ENCODE data around the gene CCSER2. TPM values are rescaled to one million over a fixed set of nuclear protein-coding genes. Genes with fewer than 3 reads are reported as not detected.

Gene CCSER2
- total and polyA plus RNA-seq, 4 donors: 54.1 to 108 (median 66.8) TPM

GRCh38 chr10:84452003-84452402 is 123.6 kb downstream of the CCSER2 start:
- no peak overlapping the region for H3K27ac ChIP-seq (ENCODE audit: low read depth, low read length)
- no peaks in the 10 kb centered on the region for H3K9me3 ChIP-seq (ENCODE audit: control insufficient read depth, insufficient read depth, low read length)
- peak in 2 of 6 donors; percentile 34 to 35 for DNase-seq (ENCODE audit: low read depth in 4 of 6, low spot score in 6 of 6)
- 0% methylated on average over 1 of the region's 1 CpG for WGBS (ENCODE audit: insufficient coverage)
- no peaks in the 10 kb centered on the region for H3K36me3 ChIP-seq (ENCODE audit: control insufficient read depth, insufficient read depth, low read length)
- H3K27me3 ChIP-seq (ENCODE audit: control insufficient read depth, insufficient read depth, low read length): no peaks in the 10 kb centered on the region
- H3K4me3 ChIP-seq (ENCODE audit: low read depth, low read length): no peak overlapping the region
- no peaks in the 10 kb centered on the region for H3K4me1 ChIP-seq (ENCODE audit: control insufficient read depth, insufficient read depth, low read length)

GRCh38 chr10:84453303-84453702 is 124.9 kb downstream of the CCSER2 start:
- Histone ChIP-seq H3K4me3 (ENCODE audit: low read depth, low read length) (no peak overlapping the region), H3K4me1 (ENCODE audit: control insufficient read depth, insufficient read depth, low read length) (no peaks in the 10 kb centered on the region), H3K27me3 (ENCODE audit: control insufficient read depth, insufficient read depth, low read length) (no peaks in the 10 kb centered on the region), H3K36me3 (ENCODE audit: control insufficient read depth, insufficient read depth, low read length) (no peaks in the 10 kb centered on the region), H3K27ac (ENCODE audit: low read depth, low read length) (no peak overlapping the region), H3K9me3 (ENCODE audit: control insufficient read depth, insufficient read depth, low read length) (no peaks in the 10 kb centered on the region)
- 96% methylated on average over 4 of the region's 6 CpGs for WGBS (ENCODE audit: insufficient coverage)
- DNase-seq (ENCODE audit: low read depth in 4 of 6, low spot score in 6 of 6): no peak

GRCh38 chr10:84456126-84456525 is 127.7 kb downstream of the CCSER2 start:
- Histone ChIP-seq H3K27me3 (ENCODE audit: control insufficient read depth, insufficient read depth, low read length) (no peaks in the 10 kb centered on the region), H3K27ac (ENCODE audit: low read depth, low read length) (no peak overlapping the region), H3K4me3 (ENCODE audit: low read depth, low read length) (no peak overlapping the region), H3K4me1 (ENCODE audit: control insufficient read depth, insufficient read depth, low read length) (no peaks in the 10 kb centered on the region), H3K9me3 (ENCODE audit: control insufficient read depth, insufficient read depth, low read length) (peaks cover 2% of the 10 kb centered on the region), H3K36me3 (ENCODE audit: control insufficient read depth, insufficient read depth, low read length) (no peaks in the 10 kb centered on the region)
- WGBS (ENCODE audit: insufficient coverage): no CpG with 5 or more reads among the region's 2 CpGs
- peak in 1 of 6 donors; percentile 72 for DNase-seq (ENCODE audit: low read depth in 4 of 6, low spot score in 6 of 6)

GRCh38 chr10:84460520-84460919 is 132.1 kb downstream of the CCSER2 start:
- Histone ChIP-seq H3K4me1 (ENCODE audit: control insufficient read depth, insufficient read depth, low read length) (no peaks in the 10 kb centered on the region), H3K4me3 (ENCODE audit: low read depth, low read length) (no peak overlapping the region), H3K27me3 (ENCODE audit: control insufficient read depth, insufficient read depth, low read length) (no peaks in the 10 kb centered on the region), H3K27ac (ENCODE audit: low read depth, low read length) (no peak overlapping the region), H3K9me3 (ENCODE audit: control insufficient read depth, insufficient read depth, low read length) (peaks cover 2% of the 10 kb centered on the region), H3K36me3 (ENCODE audit: control insufficient read depth, insufficient read depth, low read length) (no peaks in the 10 kb centered on the region)
- no peak for DNase-seq (ENCODE audit: low read depth in 4 of 6, low spot score in 6 of 6)

GRCh38 chr10:84469470-84469869 is 141.1 kb downstream of the CCSER2 start:
- Histone ChIP-seq H3K4me1 (ENCODE audit: control insufficient read depth, insufficient read depth, low read length) (no peaks in the 10 kb centered on the region), H3K9me3 (ENCODE audit: control insufficient read depth, insufficient read depth, low read length) (no peaks in the 10 kb centered on the region), H3K27ac (ENCODE audit: low read depth, low read length) (no peak overlapping the region), H3K36me3 (ENCODE audit: control insufficient read depth, insufficient read depth, low read length) (no peaks in the 10 kb centered on the region), H3K4me3 (ENCODE audit: low read depth, low read length) (no peak overlapping the region), H3K27me3 (ENCODE audit: control insufficient read depth, insufficient read depth, low read length) (no peaks in the 10 kb centered on the region)
- no CpG with 5 or more reads among the region's 1 CpG for WGBS (ENCODE audit: insufficient coverage)
- no peak for DNase-seq (ENCODE audit: low read depth in 4 of 6, low spot score in 6 of 6)

- Histone ChIP-seq H3K27me3 (ENCODE audit: control insufficient read depth, insufficient read depth, low read length) (no peaks in the 10 kb centered on the region), H3K27ac (ENCODE audit: low read depth, low read length) (no peak overlapping the region), H3K36me3 (ENCODE audit: control insufficient read depth, insufficient read depth, low read length) (peaks cover 2% of the 10 kb centered on the region), H3K4me1 (ENCODE audit: control insufficient read depth, insufficient read depth, low read length) (no peaks in the 10 kb centered on the region), H3K4me3 (ENCODE audit: low read depth, low read length) (no peak overlapping the region), H3K9me3 (ENCODE audit: control insufficient read depth, insufficient read depth, low read length) (no peaks in the 10 kb centered on the region)
- no peak for DNase-seq (ENCODE audit: low read depth in 4 of 6, low spot score in 6 of 6)
- WGBS (ENCODE audit: insufficient coverage): no CpG with 5 or more reads among the region's 3 CpGs
Observed at GRCh38 chr10:84473136-84473535, 144.7 kb downstream of the CCSER2 start.

GRCh38 chr10:84477398-84478128 is 149.2 kb downstream of the CCSER2 start:
- Histone ChIP-seq H3K27ac (ENCODE audit: low read depth, low read length) (no peak overlapping the region), H3K36me3 (ENCODE audit: control insufficient read depth, insufficient read depth, low read length) (peaks cover 2% of the 10 kb centered on the region), H3K27me3 (ENCODE audit: control insufficient read depth, insufficient read depth, low read length) (no peaks in the 10 kb centered on the region), H3K9me3 (ENCODE audit: control insufficient read depth, insufficient read depth, low read length) (no peaks in the 10 kb centered on the region), H3K4me3 (ENCODE audit: low read depth, low read length) (no peak overlapping the region), H3K4me1 (ENCODE audit: control insufficient read depth, insufficient read depth, low read length) (no peaks in the 10 kb centered on the region)
- no peak for DNase-seq (ENCODE audit: low read depth in 4 of 6, low spot score in 6 of 6)
- WGBS (ENCODE audit: insufficient coverage): no CpG with 5 or more reads among the region's 3 CpGs

- peaks cover 2% of the 10 kb centered on the region for H3K36me3 ChIP-seq (ENCODE audit: control insufficient read depth, insufficient read depth, low read length)
- H3K27ac ChIP-seq (ENCODE audit: low read depth, low read length): no peak overlapping the region
- DNase-seq (ENCODE audit: low read depth in 4 of 6, low spot score in 6 of 6): no peak
- H3K4me3 ChIP-seq (ENCODE audit: low read depth, low read length): no peak overlapping the region
- H3K4me1 ChIP-seq (ENCODE audit: control insufficient read depth, insufficient read depth, low read length): no peaks in the 10 kb centered on the region
- H3K27me3 ChIP-seq (ENCODE audit: control insufficient read depth, insufficient read depth, low read length): no peaks in the 10 kb centered on the region
- no peaks in the 10 kb centered on the region for H3K9me3 ChIP-seq (ENCODE audit: control insufficient read depth, insufficient read depth, low read length)
Observed at GRCh38 chr10:84478151-84478550, 149.8 kb downstream of the CCSER2 start.

- no peak for DNase-seq (ENCODE audit: low read depth in 4 of 6, low spot score in 6 of 6)
- Histone ChIP-seq H3K27ac (ENCODE audit: low read depth, low read length) (no peak overlapping the region), H3K36me3 (ENCODE audit: control insufficient read depth, insufficient read depth, low read length) (peaks cover 2% of the 10 kb centered on the region), H3K9me3 (ENCODE audit: control insufficient read depth, insufficient read depth, low read length) (no peaks in the 10 kb centered on the region), H3K4me1 (ENCODE audit: control insufficient read depth, insufficient read depth, low read length) (no peaks in the 10 kb centered on the region), H3K27me3 (ENCODE audit: control insufficient read depth, insufficient read depth, low read length) (no peaks in the 10 kb centered on the region), H3K4me3 (ENCODE audit: low read depth, low read length) (no peak overlapping the region)
- no CpG with 5 or more reads among the region's 1 CpG for WGBS (ENCODE audit: insufficient coverage)
Observed at GRCh38 chr10:84478679-84479078, 150.3 kb downstream of the CCSER2 start.

GRCh38 chr10:84484541-84484940 is 156.2 kb downstream of the CCSER2 start:
- no CpG with 5 or more reads among the region's 2 CpGs for WGBS (ENCODE audit: insufficient coverage)
- no peak overlapping the region for H3K27ac ChIP-seq (ENCODE audit: low read depth, low read length)
- H3K27me3 ChIP-seq (ENCODE audit: control insufficient read depth, insufficient read depth, low read length): no peaks in the 10 kb centered on the region

More at GRCh38 chr10:84484541-84484940, 156.2 kb downstream of the CCSER2 start:
- H3K9me3 ChIP-seq (ENCODE audit: control insufficient read depth, insufficient read depth, low read length): no peaks in the 10 kb centered on the region
- H3K36me3 ChIP-seq (ENCODE audit: control insufficient read depth, insufficient read depth, low read length): peaks cover 3% of the 10 kb centered on the region
- DNase-seq (ENCODE audit: low read depth in 4 of 6, low spot score in 6 of 6): no peak
- H3K4me3 ChIP-seq (ENCODE audit: low read depth, low read length): no peak overlapping the region
- H3K4me1 ChIP-seq (ENCODE audit: control insufficient read depth, insufficient read depth, low read length): no peaks in the 10 kb centered on the region
